Measurements from ENCODE around the gene SMURF2. TPM values are rescaled to one million over a fixed set of nuclear protein-coding genes. Genes with fewer than 3 reads are reported as not detected.

SMURF2 gene
- polyA plus RNA-seq, 1 of the 3 experiments (the other 2 are of a cell fraction) = 36.6 TPM

DNA sequence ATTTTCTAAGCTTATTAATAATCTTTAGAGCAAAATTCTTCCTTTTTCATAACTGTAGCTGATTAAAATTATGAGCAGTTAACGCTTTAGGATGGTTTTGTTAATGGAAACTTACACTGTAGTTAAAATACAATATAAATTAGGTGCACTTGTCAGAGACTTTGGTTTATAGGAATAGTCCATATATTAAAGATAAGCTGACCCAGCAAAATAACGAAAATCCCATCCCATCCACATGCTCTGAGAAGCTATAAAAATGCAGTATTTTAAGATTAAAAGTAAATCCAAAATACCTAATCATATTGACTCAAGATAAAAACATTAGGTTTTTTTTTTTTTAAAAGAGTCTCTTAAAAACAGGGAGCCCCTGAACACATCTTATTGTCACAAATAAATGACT is 117.4 kb downstream of the SMURF2 start:
- H3K27ac ChIP-seq (ENCODE audit: low read depth in 2 of 2, low read length in 1 of 2) = no peak overlapping the region
- no peaks in the 10 kb centered on the region for H3K9me3 ChIP-seq
- H3K9ac ChIP-seq = no peak overlapping the region
- TF ChIP-seq TAF1 (IDR thresholded peaks at IDR 0.05; ENCODE audit: borderline replicate concordance, low read depth, low read length) (no peak), GATA2 (CRISPR knock-in tag; IDR thresholded peaks at IDR 0.05) (no peak), SIN3A (IDR thresholded peaks at IDR 0.05; ENCODE audit: borderline replicate concordance, low read depth, low read length) (no peak), CHD2 (IDR thresholded peaks at IDR 0.05; ENCODE audit: low read length, partially characterized antibody) (no peak), MEF2A (IDR thresholded peaks at IDR 0.05; ENCODE audit: borderline replicate concordance, low read depth) (no peak), FOSL2 (IDR thresholded peaks at IDR 0.05; ENCODE audit: borderline replicate concordance, low read depth) (no peak), JUND (IDR thresholded peaks at IDR 0.05) (no peak), RCOR1 (IDR thresholded peaks at IDR 0.05; ENCODE audit: low read length) (no peak), RAD21 (IDR thresholded peaks at IDR 0.05; ENCODE audit: low read length) (no peak), TEAD4 (IDR thresholded peaks at IDR 0.05; ENCODE audit: borderline replicate concordance, insufficient read depth) (no peak)
- TF ChIP-seq, protein P1, sequence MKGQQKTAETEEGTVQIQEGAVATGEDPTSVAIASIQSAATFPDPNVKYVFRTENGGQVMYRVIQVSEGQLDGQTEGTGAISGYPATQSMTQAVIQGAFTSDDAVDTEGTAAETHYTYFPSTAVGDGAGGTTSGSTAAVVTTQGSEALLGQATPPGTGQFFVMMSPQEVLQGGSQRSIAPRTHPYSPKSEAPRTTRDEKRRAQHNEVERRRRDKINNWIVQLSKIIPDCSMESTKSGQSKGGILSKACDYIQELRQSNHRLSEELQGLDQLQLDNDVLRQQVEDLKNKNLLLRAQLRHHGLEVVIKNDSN (IDR thresholded peaks at IDR 0.05; ENCODE audit: borderline replicate concordance, low read depth) = no peak
- TF ChIP-seq, protein P2, sequence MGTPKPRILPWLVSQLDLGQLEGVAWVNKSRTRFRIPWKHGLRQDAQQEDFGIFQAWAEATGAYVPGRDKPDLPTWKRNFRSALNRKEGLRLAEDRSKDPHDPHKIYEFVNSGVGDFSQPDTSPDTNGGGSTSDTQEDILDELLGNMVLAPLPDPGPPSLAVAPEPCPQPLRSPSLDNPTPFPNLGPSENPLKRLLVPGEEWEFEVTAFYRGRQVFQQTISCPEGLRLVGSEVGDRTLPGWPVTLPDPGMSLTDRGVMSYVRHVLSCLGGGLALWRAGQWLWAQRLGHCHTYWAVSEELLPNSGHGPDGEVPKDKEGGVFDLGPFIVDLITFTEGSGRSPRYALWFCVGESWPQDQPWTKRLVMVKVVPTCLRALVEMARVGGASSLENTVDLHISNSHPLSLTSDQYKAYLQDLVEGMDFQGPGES (IDR thresholded peaks at IDR 0.05; ENCODE audit: low read depth, low read length) = no peak
- TF ChIP-seq, protein P3, sequence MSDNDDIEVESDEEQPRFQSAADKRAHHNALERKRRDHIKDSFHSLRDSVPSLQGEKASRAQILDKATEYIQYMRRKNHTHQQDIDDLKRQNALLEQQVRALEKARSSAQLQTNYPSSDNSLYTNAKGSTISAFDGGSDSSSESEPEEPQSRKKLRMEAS (IDR thresholded peaks at IDR 0.05; ENCODE audit: low read depth) = no peak
- TF ChIP-seq, protein P4, sequence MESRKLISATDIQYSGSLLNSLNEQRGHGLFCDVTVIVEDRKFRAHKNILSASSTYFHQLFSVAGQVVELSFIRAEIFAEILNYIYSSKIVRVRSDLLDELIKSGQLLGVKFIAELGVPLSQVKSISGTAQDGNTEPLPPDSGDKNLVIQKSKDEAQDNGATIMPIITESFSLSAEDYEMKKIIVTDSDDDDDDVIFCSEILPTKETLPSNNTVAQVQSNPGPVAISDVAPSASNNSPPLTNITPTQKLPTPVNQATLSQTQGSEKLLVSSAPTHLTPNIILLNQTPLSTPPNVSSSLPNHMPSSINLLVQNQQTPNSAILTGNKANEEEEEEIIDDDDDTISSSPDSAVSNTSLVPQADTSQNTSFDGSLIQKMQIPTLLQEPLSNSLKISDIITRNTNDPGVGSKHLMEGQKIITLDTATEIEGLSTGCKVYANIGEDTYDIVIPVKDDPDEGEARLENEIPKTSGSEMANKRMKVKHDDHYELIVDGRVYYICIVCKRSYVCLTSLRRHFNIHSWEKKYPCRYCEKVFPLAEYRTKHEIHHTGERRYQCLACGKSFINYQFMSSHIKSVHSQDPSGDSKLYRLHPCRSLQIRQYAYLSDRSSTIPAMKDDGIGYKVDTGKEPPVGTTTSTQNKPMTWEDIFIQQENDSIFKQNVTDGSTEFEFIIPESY (IDR thresholded peaks at IDR 0.05; ENCODE audit: borderline replicate concordance, low read depth) = no peak
- WGBS (ENCODE audit: low lambda C conversion rate) = 95% methylated on average over 2 of the region's 2 CpGs
- no peaks in the 10 kb centered on the region for H3K9me2 ChIP-seq
- ChIA-PET POLR2A (no interaction called here), CTCF (interaction anchor here (0.6 to 3.3 kb wide), 9 partner anchors 8 to 238 kb away, joined by 3 to 18 read pairs (median 3); no protein-coding TSS in a partner anchor)
- no peaks in the 10 kb centered on the region for H3K27me3 ChIP-seq (ENCODE audit: insufficient read depth)
- DNase-seq = no peak
- peaks cover 5% of the 10 kb centered on the region; the same call in 1 of the 2 replicates for H4K20me1 ChIP-seq (ENCODE audit: insufficient read depth)
- H3K4me3 ChIP-seq (ENCODE audit: low read depth in 2 of 2, low read length in 1 of 2) = no peak overlapping the region
- peaks cover 66% of the 10 kb centered on the region for H3K79me2 ChIP-seq (ENCODE audit: insufficient read depth)
- no peak overlapping the region for H2AFZ ChIP-seq (ENCODE audit: low read depth)
- peaks cover 65 to 89% of the 10 kb centered on the region in 2 experiments for H3K36me3 ChIP-seq (replicated peaks in 1 of 2; ENCODE audit: control insufficient read depth in 1 of 2, insufficient read depth in 2 of 2, low read length in 1 of 2)
- H3K4me2 ChIP-seq = no peak overlapping the region
- peaks cover 84% of the 10 kb centered on the region for H3F3A ChIP-seq (replicated peaks; ENCODE audit: insufficient read depth)
- no peaks in the 10 kb centered on the region for H3K4me1 ChIP-seq (ENCODE audit: control insufficient read depth in 1 of 2, insufficient read depth in 2 of 2, low read depth in 1 of 2, low read length in 1 of 2)
